SH-SY5Y (cell line): ENCODE measurements around the gene CD63.

Source experiments
- GATA2 ChIP-seq: IDR thresholded peaks from 2 replicates; pipeline ENCODE4 v1.6.1; 2011; ENCODE audit warnings: mild to moderate bottlenecking, low read depth, low read length
- GATA3 ChIP-seq: IDR thresholded peaks from 2 replicates; pipeline ENCODE4 v1.6.1; 2011; ENCODE audit warnings: low read depth, mild to moderate bottlenecking, low read length, moderate library complexity

Gene CD63

GRCh38 chr12:55733021-55733555 lies 4.3 kb upstream of the CD63 start:
- no peak for TF ChIP-seq GATA2
- no peak for TF ChIP-seq GATA3

GRCh38 chr12:55732288-55732687 lies 3.5 kb upstream of the CD63 start:
- TF ChIP-seq GATA2 (no peak), GATA3 (no peak)

- TF ChIP-seq GATA3 = no peak
- TF ChIP-seq GATA2 = no peak
Measured at GRCh38 chr12:55729819-55730818, 1.3 kb upstream of the CD63 start.

GRCh38 chr12:55728186-55728938 lies 447 bp downstream of the CD63 start:
- no peak for TF ChIP-seq GATA2
- no peak for TF ChIP-seq GATA3

GRCh38 chr12:55727643-55728185 lies 1.1 kb downstream of the CD63 start:
- TF ChIP-seq GATA3 (no peak), GATA2 (peak; percentile 90)

- no peak for TF ChIP-seq GATA3
- no peak for TF ChIP-seq GATA2
Measured at GRCh38 chr12:55726971-55727370, 1.8 kb downstream of the CD63 start.

GRCh38 chr12:55725556-55725955 lies 3.3 kb downstream of the CD63 start:
- no peak for TF ChIP-seq GATA3
- TF ChIP-seq GATA2 = no peak

GRCh38 chr12:55724940-55725309 lies 3.9 kb downstream of the CD63 start:
- TF ChIP-seq GATA3 (no peak), GATA2 (no peak)

GRCh38 chr12:55724226-55724939 lies 4.4 kb downstream of the CD63 start:
- no peak for TF ChIP-seq GATA3
- no peak for TF ChIP-seq GATA2

GRCh38 chr12:55723516-55724225 lies 5.1 kb downstream of the CD63 start:
- TF ChIP-seq GATA3 (no peak), GATA2 (no peak)

GRCh38 chr12:55722948-55723347 lies 5.9 kb downstream of the CD63 start:
- no peak for TF ChIP-seq GATA2
- TF ChIP-seq GATA3 = no peak

- TF ChIP-seq GATA3 (no peak), GATA2 (no peak)
Measured at GRCh38 chr12:55721601-55722213, 7.1 kb downstream of the CD63 start.
